GM19395 (cell line): ENCODE measurements around the gene SEMA4C.

Source experiments
- ATAC-seq: cut with Tn5 transposase; IDR thresholded peaks from one replicate; pipeline ENCODE4 v1.9.1; 2021; ENCODE audit warnings: mild to moderate bottlenecking, moderate library complexity; ENCODE audit not compliant: unreplicated experiment

The SEMA4C gene

GRCh38 chr2:96882906-96883305 lies 13.0 kb upstream of the SEMA4C start:
- ATAC-seq, result no peak

- no peak for ATAC-seq
Observed at GRCh38 chr2:96882230-96882629, 12.3 kb upstream of the SEMA4C start.

GRCh38 chr2:96881349-96882195 lies 11.7 kb upstream of the SEMA4C start:
- no peak for ATAC-seq

GRCh38 chr2:96880891-96881273 lies 11.0 kb upstream of the SEMA4C start:
- no peak for ATAC-seq

DNA sequence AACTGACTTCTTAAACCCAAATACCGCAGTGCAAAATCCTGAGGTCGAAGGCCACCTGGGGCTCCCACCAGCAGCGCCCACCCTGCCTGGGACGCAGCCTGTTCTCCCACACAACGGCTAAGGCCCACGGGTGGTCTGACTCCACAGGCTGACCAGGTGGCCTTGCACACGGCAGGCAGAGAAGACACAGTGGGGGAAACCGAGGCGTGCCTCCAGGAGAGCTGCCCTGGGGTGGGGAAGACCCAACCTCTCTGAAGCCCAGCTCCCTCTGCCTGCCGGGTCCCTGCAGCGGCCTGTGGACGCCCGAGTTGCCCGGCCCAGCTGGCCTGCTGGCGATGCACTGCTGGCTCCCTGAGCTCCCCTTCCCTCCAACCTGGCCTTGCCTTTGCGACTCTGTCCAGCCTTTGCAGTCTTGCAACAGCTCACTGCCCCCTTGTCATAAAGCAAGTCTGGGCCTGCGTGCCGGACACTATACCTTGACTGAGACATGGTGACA lies 9.7 kb upstream of the SEMA4C start:
- ATAC-seq, result no peak

GRCh38 chr2:96878796-96879544 lies 9.1 kb upstream of the SEMA4C start:
- ATAC-seq, result no peak

DNA sequence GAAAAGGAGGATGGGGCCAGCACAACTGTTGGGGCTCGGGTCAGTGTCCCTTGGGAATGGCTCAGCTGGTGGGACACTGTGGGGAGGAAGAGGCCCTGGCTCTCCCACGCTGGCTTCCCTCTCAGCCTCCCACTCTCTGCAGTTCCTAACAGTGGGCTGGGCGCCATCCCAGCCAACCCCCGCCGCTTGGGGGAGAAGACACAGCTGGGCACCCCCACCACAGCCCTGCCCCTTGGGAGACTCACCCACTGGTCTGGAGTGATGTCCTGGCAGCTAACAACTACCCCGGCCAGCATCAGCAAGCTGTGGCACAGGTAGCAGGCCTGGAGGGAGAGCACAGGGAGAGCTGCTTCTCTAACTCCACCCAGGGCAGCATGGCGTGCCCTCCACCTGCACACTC lies 8.3 kb upstream of the SEMA4C start:
- ATAC-seq, result no peak

- no peak for ATAC-seq
Observed at GRCh38 chr2:96877631-96878092, 7.8 kb upstream of the SEMA4C start.

DNA sequence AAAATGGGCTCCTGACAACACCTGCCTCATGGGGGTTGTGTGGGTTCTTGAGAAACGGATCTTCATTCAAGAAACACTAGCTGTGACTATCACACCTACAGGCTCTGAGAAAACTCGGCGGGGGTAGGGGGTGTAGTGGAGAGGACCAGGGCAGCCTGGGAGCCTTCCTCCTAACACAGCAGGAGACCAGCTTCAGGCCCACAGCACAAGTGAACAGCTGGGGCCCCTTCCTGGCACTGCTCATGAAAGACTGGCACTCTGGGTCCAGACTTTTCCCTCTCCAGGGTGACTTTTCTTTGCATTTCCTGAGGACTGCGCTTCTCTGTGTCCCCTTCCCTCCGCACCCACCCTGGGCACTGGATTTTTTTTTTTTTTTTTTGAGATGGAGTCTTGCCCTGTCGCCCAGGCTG lies 7.2 kb upstream of the SEMA4C start:
- ATAC-seq, result no peak

- no peak for ATAC-seq
Observed at GRCh38 chr2:96876269-96877041, 6.6 kb upstream of the SEMA4C start.

DNA sequence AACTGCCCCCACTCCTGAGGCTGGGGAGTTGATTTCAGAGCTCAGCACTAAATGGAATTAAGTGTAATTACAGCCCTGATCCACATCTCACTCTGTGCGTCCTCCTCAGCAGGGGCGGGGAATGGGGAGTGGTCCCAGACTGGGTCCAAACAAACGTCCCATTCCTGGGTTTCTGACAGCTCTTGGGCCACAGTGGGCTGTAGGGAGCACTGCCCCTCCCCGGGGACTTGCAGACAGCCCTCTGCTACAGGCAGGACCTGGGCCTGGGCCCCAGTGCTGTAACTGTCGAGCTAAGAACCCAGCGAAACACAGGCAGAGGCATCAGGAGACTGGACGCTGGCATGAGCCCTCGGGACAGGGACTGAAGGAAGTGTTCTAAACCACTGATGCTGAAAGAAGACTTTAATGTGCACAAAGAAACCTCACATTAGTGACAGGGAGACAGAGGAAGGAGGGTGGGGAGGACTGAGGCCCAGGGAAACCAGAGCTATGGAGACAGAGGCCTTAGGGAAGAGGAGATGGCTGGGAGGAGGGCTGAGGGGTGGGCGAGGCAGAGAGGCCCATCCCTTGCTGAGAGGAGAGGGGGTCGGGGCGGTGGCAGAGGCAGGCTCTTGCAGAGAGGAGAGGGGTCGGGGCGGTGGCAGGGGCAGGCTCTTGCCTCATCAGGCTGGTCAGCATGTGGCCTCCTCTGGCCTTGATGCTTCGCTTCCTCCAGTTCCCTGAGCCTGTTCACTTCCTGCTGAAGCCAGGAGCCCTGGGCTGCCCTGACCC lies 5.8 kb upstream of the SEMA4C start:
- no peak for ATAC-seq

GRCh38 chr2:96874198-96874831 lies 4.4 kb upstream of the SEMA4C start:
- ATAC-seq, result peak; percentile 51

DNA sequence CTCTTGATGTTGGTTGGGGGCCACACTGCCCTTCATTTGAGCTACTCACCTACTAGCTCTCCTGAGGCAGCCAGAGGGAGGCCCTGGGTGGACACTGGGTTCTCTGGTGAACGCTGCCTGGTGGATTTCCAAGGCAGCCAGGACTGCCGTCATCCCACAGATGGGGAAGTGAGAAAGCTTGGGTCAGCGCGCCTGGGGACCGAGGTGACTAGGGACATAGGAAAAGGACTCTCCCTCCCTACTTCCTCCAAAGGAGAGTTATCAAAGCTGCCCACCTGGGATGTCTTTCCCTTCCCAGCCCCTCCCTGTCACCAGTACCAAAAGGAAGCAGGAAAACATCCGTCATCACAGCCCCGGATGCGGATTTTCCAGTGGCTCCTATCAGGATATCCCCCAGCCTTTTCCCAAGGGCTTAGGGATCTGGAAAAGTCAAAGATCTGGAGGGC lies 3.8 kb upstream of the SEMA4C start:
- ATAC-seq, result no peak

DNA sequence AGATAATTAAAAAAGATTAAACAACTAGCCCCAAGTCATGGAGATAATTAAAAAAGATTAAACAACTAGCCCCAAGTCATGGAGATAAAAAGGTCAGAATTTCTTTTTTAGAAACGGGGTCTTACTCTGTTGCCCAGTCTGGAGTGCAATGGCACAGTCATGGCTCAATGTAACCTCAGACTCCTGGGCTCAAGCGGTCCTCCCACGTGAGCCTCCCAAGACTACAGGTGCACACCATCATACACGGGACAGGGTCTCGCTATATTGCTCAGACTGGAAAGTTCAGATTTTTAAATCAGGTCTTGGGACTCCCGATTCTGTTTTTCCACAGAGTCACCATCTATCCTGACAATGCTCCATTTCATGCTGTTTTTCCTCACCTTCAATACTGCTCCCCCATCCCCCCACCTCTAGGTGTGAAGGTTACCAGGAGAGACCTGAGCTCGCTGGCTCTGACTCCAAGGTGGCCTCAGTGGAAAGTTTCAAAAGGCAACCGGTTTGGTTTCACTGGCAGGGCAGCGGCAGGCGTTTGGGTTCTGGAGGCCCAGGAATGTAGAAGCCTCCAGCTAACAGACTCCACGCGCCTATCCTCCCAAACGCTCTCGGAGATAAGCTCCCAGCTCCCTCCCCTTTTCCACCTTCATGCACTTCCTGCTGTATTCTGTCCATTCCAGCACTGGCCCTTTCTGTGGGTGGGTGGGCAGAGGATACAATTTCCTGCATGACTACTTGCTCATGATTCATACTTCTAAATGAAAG lies 2.9 kb upstream of the SEMA4C start:
- ATAC-seq, result no peak

- ATAC-seq, result no peak
Observed at GRCh38 chr2:96870626-96871255, 861 bp upstream of the SEMA4C start.

- no peak for ATAC-seq
Observed at GRCh38 chr2:96869281-96869821, 529 bp downstream of the SEMA4C start.

DNA sequence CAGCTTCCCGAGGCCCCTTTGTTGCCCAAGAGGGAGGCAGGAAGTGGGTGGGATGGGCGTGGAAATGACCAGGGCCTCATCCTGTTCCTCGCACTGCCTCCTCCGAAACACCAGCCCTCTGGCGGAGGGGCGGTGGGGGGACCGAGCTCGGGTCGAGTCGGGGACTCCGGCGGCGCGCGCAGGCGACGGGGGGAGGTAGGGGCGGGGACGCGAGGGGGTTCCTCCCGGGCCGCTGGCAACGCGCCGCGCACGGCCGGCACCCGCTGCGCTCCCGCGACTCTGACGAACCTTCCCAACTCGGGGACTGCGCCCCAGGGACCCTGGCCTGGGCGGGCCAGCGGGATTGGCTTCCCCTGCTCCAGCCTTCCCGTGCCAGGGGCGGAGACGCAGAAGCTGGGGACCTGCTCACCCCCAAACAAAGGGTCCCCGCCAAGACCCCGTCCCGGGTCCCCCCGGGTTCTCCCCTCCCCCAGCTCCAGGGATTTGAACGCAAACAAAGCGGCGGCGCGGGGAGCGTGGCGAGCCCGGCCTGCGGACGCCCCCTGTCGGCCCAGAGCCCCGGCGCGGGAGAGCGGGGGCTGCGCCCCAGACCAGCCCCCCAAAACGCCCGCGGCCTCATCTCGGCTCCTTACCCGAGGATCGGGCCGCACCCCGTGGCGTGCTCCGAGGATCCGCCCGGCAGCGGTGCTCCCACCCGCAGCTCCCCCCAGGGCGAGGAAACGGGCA lies 1.2 kb downstream of the SEMA4C start:
- ATAC-seq, result peak; percentile 56
